Stimulated activated CD4-positive, alpha-beta T cell treated with anti-CD3 and anti-CD28 coated beads, Interleukin-1b, Interleukin-23, amount 100 ng/mL, for 4 hours (primary cell): ENCODE results near the gene FEZ2.
A peak's percentile ranks its signal among the peaks of the same experiment; 100 is the strongest.
"Not testable (repeated sequence)": the region's sequence is repeated elsewhere in the genome, so short reads cannot be mapped to it uniquely, and the experiment has no call there.

Experiments used
- DNase-seq, 2 donors: peaks; one replicate each; pipeline ENCODE4 v3.0.0-alpha.2; 2020; ENCODE audit warnings: low read depth in 2 of 2

FEZ2 gene

GRCh38 chr2:36597532-36598377 is at the start of gene FEZ2:
TSS of gene FEZ2 (minus strand) at chr2:36598168. CDS start at chr2:36598142, 26 bp downstream.
- DNase-seq, result peak; percentile 44 to 64

- no peak for DNase-seq
Measured at GRCh38 chr2:36634981-36635597, 37.1 kb upstream of the FEZ2 start.

GRCh38 chr2:36633470-36634092 is 35.6 kb upstream of the FEZ2 start:
- DNase-seq, result no peak

DNA sequence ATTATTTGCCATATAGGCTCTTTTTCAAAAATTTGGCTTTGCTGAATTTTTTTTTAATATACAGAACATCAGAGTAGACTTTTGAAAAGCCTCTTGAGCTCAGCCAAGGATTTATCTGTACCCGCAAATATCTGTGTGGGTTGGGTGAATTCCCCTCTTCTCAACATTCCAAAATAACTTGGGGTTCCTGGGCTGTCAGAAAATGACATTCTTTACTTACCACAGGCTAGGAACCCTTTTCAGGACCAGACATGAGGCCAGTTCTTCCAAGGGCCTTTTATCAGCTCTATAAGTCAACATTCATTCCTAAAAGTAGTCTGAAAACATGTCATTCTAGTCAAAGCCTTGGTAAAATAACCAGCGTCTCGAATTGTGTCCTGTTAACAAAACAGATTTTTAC is 28.8 kb upstream of the FEZ2 start:
- DNase-seq, result no peak

DNA sequence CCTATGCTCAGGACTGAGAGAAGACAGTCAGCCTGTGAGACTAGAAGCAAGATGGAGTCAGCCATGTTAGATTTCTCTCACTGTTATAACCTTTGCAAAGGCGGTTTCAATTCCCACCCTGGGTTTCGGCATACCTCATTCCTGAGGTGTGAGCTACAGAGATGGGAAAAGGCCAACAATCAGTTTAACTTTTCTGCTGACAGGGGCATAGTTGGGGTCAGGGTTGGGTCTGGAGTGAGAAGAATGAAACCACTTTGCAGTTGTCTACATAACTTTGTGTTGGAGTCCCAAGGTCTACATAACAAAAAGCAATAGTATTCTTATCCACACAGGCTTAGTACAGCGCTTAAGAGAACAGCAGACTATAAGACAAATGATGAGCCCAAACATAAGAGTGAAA is 28.1 kb upstream of the FEZ2 start:
- DNase-seq, result no peak

GRCh38 chr2:36625304-36625703 is 27.3 kb upstream of the FEZ2 start:
- no peak for DNase-seq

- no peak for DNase-seq
Measured at GRCh38 chr2:36620321-36620720, 22.4 kb upstream of the FEZ2 start.

- DNase-seq, result no peak
Measured at GRCh38 chr2:36618381-36618780, 20.4 kb upstream of the FEZ2 start.

DNA sequence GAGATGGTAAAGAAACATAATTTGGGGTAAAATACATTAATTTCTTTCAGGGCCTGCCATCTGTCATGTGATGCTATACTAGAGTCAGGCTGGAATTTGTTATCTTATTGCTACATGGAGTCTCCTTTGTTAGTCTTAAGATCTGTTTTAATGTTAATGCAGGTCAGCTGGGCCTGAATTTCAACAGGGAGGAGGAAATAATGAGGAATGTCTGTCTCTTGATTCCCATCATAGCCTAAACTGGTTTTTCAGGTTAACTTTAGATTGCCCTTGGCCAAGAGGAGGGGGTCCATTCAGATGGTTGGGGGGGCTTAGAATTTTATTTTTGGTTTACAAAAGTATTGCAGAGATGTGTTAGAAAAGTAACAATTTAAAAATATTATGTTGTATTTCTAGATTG is 19.0 kb upstream of the FEZ2 start:
- DNase-seq, result no peak

DNA sequence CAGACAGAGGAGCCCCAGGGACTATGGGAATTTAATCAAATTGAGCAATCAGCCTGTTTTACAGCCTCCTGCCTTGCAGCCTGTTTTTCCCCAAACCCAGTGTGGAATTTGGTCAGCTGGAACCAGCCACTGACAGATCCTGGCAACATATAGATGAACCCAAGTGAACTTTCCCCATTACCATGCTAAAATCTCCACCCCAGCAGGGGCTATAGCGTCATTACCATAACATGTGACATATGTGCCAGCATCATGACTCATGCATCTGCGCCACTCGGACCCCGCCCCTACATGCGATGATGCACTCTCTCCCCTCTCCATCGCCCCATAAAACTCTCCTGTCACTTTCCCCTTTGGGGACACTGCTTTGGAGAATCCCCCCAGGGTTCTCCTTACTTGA is 17.3 kb upstream of the FEZ2 start:
- DNase-seq, result no peak

DNA sequence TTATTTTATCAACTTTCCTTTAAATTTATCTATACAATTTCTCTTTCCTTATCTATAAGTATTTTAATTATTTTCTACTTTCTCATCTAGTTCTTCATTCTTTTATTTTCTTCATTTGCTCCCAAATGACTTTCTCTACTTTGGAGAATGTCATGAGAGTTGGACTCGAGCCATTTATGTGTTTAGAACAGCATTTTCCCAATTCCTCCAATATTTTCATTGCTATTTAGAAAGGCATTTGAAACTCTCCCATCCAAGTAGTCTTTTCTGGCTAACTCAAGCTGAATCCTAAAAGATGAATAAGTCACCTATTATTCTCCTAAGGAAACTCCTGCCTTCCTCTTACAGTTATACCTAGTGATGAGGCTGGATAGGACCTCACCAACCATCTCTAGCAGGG is 15.8 kb upstream of the FEZ2 start:
- DNase-seq, result no peak

GRCh38 chr2:36611316-36611990 is 13.5 kb upstream of the FEZ2 start:
- DNase-seq, result no peak

- DNase-seq, result no peak
Measured at GRCh38 chr2:36609507-36609906, 11.5 kb upstream of the FEZ2 start.

- no peak for DNase-seq
Measured at GRCh38 chr2:36607947-36608346, 10.0 kb upstream of the FEZ2 start.

GRCh38 chr2:36606925-36607324 is 9.0 kb upstream of the FEZ2 start:
- no peak for DNase-seq

- no peak for DNase-seq
Measured at GRCh38 chr2:36605273-36605672, 7.3 kb upstream of the FEZ2 start.

DNA sequence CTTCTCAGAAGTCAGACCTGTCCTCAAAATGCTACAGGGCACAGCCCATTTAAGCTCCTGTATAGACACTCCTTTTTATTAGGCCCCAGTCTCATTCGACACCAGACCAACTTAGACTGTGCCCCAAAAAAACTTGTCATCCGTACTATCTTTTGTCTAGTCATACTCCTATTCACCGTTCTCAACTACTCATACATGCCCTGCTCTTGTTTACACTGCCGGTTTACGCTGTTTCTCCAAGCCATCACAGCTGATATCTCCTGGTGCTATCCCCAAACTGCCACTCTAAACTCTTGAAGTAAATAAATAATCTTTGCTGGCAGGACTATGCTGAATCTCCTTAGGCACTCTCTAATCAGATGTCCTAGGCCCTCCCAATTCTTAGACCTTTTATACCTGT is 5.7 kb upstream of the FEZ2 start:
- not testable (repeated sequence) for DNase-seq

DNA sequence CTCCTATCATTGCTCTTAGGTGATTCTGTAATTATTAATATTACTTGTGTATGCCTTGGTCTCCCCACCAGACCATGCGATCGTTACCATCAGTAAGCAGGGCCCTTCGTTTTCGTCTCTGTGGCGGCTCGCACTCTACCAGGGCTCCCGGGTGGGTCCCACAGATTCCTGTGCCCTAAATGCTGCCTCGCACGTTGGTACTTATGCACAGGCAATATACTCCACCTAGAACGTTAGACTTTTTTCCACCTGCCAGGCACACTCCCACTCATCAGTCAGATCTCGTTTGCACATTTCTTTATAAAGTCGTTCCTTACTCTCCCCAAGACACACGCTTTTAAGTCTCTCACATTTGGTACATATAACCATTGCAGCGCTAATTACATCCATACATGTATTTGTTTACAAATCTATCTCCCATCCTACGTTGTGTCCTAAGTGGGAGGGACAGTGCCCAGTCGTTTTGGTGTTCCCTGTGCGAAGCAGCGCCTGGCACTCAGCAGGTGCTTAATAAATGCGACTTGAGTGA is 901 bp downstream of the FEZ2 start:
- no peak for DNase-seq

GRCh38 chr2:36596397-36596796 is 1.6 kb downstream of the FEZ2 start:
- no peak for DNase-seq

DNA sequence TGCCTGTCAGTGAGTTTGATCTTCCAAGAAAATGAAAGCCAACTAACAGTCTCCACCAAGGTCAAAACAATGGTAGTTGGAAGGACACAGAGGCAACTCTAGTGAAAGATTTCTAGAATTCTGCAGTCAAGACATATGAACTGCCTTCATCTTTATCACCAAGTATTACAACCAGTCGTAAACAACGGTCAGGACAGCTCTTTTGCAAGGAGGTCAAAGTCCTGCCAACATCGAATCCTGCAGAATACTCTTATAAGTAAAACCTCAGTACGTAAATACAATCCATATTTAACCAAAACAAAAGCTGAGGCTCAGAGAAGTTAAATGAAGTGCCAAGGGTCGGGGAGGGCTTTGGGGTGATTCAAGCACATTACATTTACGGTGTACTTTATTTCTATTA is 3.1 kb downstream of the FEZ2 start:
- DNase-seq, result no peak

DNA sequence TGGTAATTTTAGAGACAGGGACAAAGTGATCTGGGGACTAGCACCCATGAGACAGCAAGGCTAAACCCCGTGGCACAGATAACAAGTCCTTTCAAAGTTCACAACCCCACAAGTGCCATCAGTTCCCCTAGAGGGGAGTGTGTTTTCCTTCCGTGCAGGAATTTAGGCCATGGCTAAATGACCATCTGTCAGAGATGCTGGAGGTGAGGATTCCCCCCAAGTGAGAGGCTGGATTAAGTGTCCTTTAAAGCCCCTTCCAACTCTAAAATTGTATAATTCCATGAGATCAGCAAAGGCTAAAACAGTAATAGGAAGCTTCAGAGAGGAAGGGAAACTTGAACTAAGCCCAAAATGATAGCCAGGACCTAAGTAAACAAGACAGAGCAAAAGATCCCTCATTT is 8.7 kb downstream of the FEZ2 start:
- no peak for DNase-seq

GRCh38 chr2:36587556-36587955 is 10.4 kb downstream of the FEZ2 start:
- no peak for DNase-seq
